Adrenal gland (tissue), 5 donors: ENCODE measurements around the gene GMDS.

ENCODE experiments used
- CTCF ChIP-seq, 6 experiments: fragments of 450-650 bp in 4 of 6; fragments of 200-600 bp in 2 of 6; sonication (generic) in 1 of 6; IDR thresholded peaks; 1 replicate in 5 of 6; 2 replicates in 1 of 6; pipeline versions ENCODE4 v1.5.1 to v1.8.0; 2016 to 2021; ENCODE audit warnings: antibody characterized with exemption in 6 of 6, mild to moderate bottlenecking in 2 of 6, moderate library complexity in 1 of 6
- POLR2A ChIP-seq, 2 donors: fragments of 450-650 bp; IDR thresholded peaks; one replicate each; pipeline ENCODE4 v1.6.1; 2017; ENCODE audit warnings: antibody characterized with exemption in 2 of 2, mild to moderate bottlenecking in 2 of 2, moderate library complexity in 1 of 2
- donor health status: DM: no; HTN: no; CAD: no.

- TF ChIP-seq CTCF (IDR thresholded peaks at IDR 0.05) = no peak
- no peak for TF ChIP-seq POLR2A (IDR thresholded peaks at IDR 0.05)
These were observed 488.3 kb downstream of the GMDS start for GRCh38 chr6:1757131-1757530.
